H1 (cell line): ENCODE results near the gene KLB. TPM values are rescaled to one million over a fixed set of nuclear protein-coding genes. Genes with fewer than 3 reads are reported as not detected.

Source experiments
- BRCA1 ChIP-seq: IDR thresholded peaks from 2 replicates; pipeline ENCODE4 v1.6.1; 2012; ENCODE audit warnings: low read depth, low read length, improper control_type of control experiment
- CEBPB ChIP-seq: IDR thresholded peaks from 2 replicates; pipeline ENCODE4 v1.6.1; 2012; ENCODE audit warnings: low read depth, low read length
- CHD1 ChIP-seq: IDR thresholded peaks from 2 replicates; pipeline ENCODE4 v1.6.1; 2012; ENCODE audit warnings: low read depth, low read length, improper control_type of control experiment
- CHD2 ChIP-seq: IDR thresholded peaks from 2 replicates; pipeline ENCODE4 v1.6.1; 2012; ENCODE audit warnings: low read length, improper control_type of control experiment
- JUND ChIP-seq: IDR thresholded peaks from 2 replicates; pipeline ENCODE4 v1.6.1; 2011; ENCODE audit warnings: mild to moderate bottlenecking, improper control_type of control experiment, low read length
- SIX5 ChIP-seq: IDR thresholded peaks from 2 replicates; pipeline ENCODE4 v1.6.1; 2011; ENCODE audit warnings: mild to moderate bottlenecking, low read depth, low read length
- SP2 ChIP-seq: IDR thresholded peaks from 2 replicates; pipeline ENCODE4 v1.6.1; 2012; ENCODE audit warnings: mild to moderate bottlenecking, low read length, inconsistent platforms
- TCF12 ChIP-seq: IDR thresholded peaks from 2 replicates; pipeline ENCODE4 v1.6.1; 2011; ENCODE audit warnings: low read depth, mild to moderate bottlenecking, low read length
- polyA plus RNA-seq, 7 experiments: library from polyadenylated mRNA; depleted of rRNA in 3 of 7; stranded (reverse) in 5 of 7; unstranded in 2 of 7; fragments of >200 nt in 5 of 7; fragments of 200-250 nt in 2 of 7; gene quantifications; 1 replicate in 5 of 7; 2 replicates in 1 of 7; 4 replicates in 1 of 7; pipeline versions ENCODE4 v1.2.1 to v1.2.3, GENCODE V29; 2011 to 2013; ENCODE audit warnings: missing spikeins in 2 of 7, mixed read lengths in 2 of 7
- total RNA-seq: library from RNA; stranded (reverse); fragmentation: NEBNext Ultra II Directional; extraction: Animal tissue kit (Norgen Biotek cat#: 25700); gene quantifications from 2 replicates; pipeline ENCODE4 v1.2.1, GENCODE V29; 2021

Gene KLB
- total and polyA plus RNA-seq, 2 of the 8 experiments (the other 6 are each of a cell fraction or from before 2014, with no cell fraction given), result 0.03 TPM; not detected in 1

DNA sequence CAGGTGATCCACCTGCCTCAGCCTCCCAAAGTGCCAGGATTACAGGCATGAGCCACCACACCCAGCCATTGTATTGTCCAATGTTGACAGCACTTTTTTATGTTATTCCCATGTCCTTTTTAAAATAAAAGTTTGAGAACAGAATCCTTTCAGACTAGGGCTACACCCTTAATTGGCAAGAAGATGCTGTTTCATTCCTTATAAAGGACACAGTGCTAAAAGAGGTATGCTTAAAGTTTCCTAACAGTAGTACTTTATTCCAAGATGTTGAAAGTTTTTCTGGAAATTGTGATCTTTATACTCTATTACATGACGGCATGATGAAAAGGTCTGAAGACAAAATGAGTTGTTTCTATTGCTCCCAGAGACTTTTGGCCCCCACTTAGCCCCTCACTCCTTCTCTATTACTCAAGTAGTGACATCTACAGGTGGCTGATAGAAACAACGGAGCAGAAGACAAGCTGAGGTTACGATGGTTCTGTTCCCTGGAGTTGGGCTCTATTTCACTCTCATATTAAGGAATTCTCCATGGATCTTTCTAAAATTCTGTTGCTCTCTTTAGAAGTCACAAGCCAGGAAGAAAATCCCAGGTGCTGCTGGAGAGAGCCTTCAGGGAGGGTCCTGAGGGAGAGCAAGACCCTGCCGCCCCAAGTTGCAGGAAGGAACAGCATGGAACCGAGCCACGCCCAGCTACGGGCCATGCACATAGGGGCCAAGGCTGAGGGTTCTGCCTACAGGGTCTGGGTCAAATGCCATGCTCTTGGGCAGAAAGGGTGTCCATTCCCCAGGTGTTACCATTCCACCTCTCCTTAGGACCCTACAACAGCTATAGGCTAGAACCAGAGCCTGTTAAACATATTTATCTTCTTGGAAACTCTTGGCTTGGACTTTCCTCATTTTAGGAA is 29.2 kb downstream of the KLB start (continued):
- TF ChIP-seq TCF12 (no peak), JUND (no peak), CEBPB (no peak), CHD1 (no peak), SP2 (no peak), CHD2 (no peak), SIX5 (no peak), BRCA1 (no peak)
- TF ChIP-seq, all 59 proteins: peak for 2
